Measurements from ENCODE around the gene DDR2. TPM values are rescaled to one million over a fixed set of nuclear protein-coding genes. Genes with fewer than 3 reads are reported as not detected.

The DDR2 gene
- total RNA-seq, 4 donors from 2014 or later, result 165 to 241 (median 199) TPM

GRCh38 chr1:162676750-162677149, 44.5 kb downstream of the DDR2 start:
- Histone ChIP-seq H3K36me3 (no peaks in the 10 kb centered on the region), H3K9me3 (no peaks in the 10 kb centered on the region), H3K4me1 (peaks cover 31 to 87% (median 46%) of the 10 kb centered on the region in 3 donors), H3K27me3 (no peaks in the 10 kb centered on the region), H3K4me3 (no peak overlapping the region), H3K27ac (peak overlapping the region; percentile 75 to 81 (median 77))
- ATAC-seq, result no peak
- TF ChIP-seq POLR2AphosphoS5 (IDR thresholded peaks at IDR 0.05), result no peak
- no peak for TF ChIP-seq POLR2A (IDR thresholded peaks at IDR 0.05)
- no peak for TF ChIP-seq EP300 (IDR thresholded peaks at IDR 0.05)
- no peak for TF ChIP-seq CTCF (IDR thresholded peaks at IDR 0.05)
- WGBS, 2 donors (ENCODE audit: low coverage in 1 of 2), result 13 to 19% methylated on average over 6 to 7 of the region's 7 CpGs

GRCh38 chr1:162677607-162678371, 45.5 kb downstream of the DDR2 start:
- Histone ChIP-seq H3K36me3 (no peaks in the 10 kb centered on the region), H3K4me1 (peaks cover 34 to 85% (median 43%) of the 10 kb centered on the region in 3 donors), H3K9me3 (no peaks in the 10 kb centered on the region), H3K27ac (peak overlapping the region; percentile 75 to 82 (median 77)), H3K27me3 (no peaks in the 10 kb centered on the region), H3K4me3 (no peak overlapping the region)
- ATAC-seq, result no peak
- WGBS, 2 donors (ENCODE audit: low coverage in 1 of 2), result 65 to 69% methylated on average over 4 of the region's 4 CpGs
- TF ChIP-seq CTCF (IDR thresholded peaks at IDR 0.05), result peak in 3 of 4 experiments; percentile 10 to 17 (median 12)
- TF ChIP-seq POLR2AphosphoS5 (IDR thresholded peaks at IDR 0.05), result no peak

GRCh38 chr1:162678439-162678838, 46.2 kb downstream of the DDR2 start:
- Histone ChIP-seq H3K4me1 (peaks cover 29 to 79% (median 43%) of the 10 kb centered on the region in 3 donors), H3K27me3 (no peaks in the 10 kb centered on the region), H3K9me3 (no peaks in the 10 kb centered on the region), H3K4me3 (no peak overlapping the region), H3K36me3 (no peaks in the 10 kb centered on the region), H3K27ac (peak overlapping the region; percentile 57 to 82 (median 76))
- ATAC-seq, result peak; percentile 44
- 42% methylated on average over 4 of the region's 4 CpGs; no CpG with 5 or more reads in 1 of the 2 donors for WGBS, 2 donors (ENCODE audit: low coverage in 1 of 2)
- TF ChIP-seq CTCF (IDR thresholded peaks at IDR 0.05) (no peak), POLR2AphosphoS5 (IDR thresholded peaks at IDR 0.05) (peak; percentile 94)

DNA sequence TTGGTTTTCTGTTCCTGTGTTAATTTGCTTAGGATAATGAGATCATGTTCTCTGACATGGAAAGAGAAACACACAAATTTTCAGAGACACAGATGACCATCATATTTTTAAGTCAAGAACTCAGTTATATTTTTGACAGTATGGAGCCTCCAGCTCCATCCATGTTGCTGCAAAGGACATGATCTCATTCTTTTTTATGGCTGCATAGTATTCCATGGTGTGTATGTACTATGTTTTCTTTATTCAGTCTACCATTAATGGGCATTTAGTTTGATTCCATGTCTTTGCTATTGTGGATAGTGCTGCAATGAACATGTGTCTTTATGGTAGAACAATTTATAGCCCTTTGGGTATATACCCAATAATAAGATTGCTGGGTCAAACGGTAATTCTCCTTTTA, 47.0 kb downstream of the DDR2 start:
- Histone ChIP-seq H3K27ac (peak overlapping the region; percentile 57 to 82 (median 76)), H3K27me3 (no peaks in the 10 kb centered on the region), H3K4me1 (peaks cover 30 to 75% (median 43%) of the 10 kb centered on the region in 3 donors), H3K36me3 (no peaks in the 10 kb centered on the region), H3K4me3 (no peak overlapping the region), H3K9me3 (no peaks in the 10 kb centered on the region)
- TF ChIP-seq CTCF (IDR thresholded peaks at IDR 0.05), result no peak
- no peak for TF ChIP-seq EP300 (IDR thresholded peaks at IDR 0.05)
- no peak for TF ChIP-seq POLR2A (IDR thresholded peaks at IDR 0.05)
- TF ChIP-seq POLR2AphosphoS5 (IDR thresholded peaks at IDR 0.05), result no peak
- ATAC-seq, result no peak
- 0% methylated on average over 1 of the region's 1 CpG for WGBS, 2 donors (ENCODE audit: low coverage in 1 of 2)
